PFSK-1 (cell line): Measurements from ENCODE around the gene CACYBP.

ENCODE experiments used
- SIN3A ChIP-seq: IDR thresholded peaks from 2 replicates; pipeline ENCODE4 v1.6.1; 2012; ENCODE audit warnings: mild to moderate bottlenecking, low read length, moderate library complexity, borderline replicate concordance; ENCODE audit not compliant: insufficient read depth
- TF ChIP-seq, protein P1 (sequence below), 2 experiments: IDR thresholded peaks; 2 replicates each; pipeline versions ENCODE4 v1.6.1 to v1.8.0; 2011 to 2012; ENCODE audit warnings: low read depth in 2 of 2, low read length in 2 of 2, control low read depth in 1 of 2, inconsistent platforms in 1 of 2, mild to moderate bottlenecking in 1 of 2, moderate library complexity in 1 of 2; ENCODE audit not compliant: insufficient read depth in 1 of 2

DNA sequence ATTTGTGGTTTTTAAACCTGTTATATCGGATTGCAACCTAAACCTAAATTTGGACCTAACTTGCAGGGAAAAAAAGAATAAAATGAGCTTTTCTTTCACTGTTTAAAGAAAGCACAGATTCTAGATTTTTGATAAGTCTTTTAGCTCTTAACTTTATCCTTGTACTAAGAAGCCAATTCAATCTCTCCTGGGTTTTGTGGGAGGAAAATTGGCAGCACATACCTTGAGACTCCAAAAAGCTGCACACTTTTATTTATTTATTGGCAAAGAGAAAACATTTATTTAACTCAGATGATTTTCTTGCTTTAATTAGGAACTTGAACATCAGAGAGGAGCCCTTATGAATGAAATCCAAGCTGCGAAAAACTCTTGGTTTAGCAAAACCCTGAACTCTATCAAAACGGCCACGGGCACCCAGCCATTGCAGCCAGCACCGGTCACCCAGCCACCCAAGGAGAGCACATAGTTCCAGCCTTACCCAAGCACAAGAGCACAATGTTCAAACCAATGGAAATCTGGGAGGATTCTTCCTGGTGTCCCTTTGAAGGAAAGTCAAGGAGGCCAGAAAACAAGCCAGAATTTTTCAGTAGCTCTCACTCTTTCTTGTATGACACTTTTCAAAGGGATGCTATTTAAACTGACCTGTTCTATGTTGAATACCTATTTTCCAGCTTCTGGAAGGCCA, 10.1 kb upstream of the CACYBP start:
- TF ChIP-seq, protein P1, sequence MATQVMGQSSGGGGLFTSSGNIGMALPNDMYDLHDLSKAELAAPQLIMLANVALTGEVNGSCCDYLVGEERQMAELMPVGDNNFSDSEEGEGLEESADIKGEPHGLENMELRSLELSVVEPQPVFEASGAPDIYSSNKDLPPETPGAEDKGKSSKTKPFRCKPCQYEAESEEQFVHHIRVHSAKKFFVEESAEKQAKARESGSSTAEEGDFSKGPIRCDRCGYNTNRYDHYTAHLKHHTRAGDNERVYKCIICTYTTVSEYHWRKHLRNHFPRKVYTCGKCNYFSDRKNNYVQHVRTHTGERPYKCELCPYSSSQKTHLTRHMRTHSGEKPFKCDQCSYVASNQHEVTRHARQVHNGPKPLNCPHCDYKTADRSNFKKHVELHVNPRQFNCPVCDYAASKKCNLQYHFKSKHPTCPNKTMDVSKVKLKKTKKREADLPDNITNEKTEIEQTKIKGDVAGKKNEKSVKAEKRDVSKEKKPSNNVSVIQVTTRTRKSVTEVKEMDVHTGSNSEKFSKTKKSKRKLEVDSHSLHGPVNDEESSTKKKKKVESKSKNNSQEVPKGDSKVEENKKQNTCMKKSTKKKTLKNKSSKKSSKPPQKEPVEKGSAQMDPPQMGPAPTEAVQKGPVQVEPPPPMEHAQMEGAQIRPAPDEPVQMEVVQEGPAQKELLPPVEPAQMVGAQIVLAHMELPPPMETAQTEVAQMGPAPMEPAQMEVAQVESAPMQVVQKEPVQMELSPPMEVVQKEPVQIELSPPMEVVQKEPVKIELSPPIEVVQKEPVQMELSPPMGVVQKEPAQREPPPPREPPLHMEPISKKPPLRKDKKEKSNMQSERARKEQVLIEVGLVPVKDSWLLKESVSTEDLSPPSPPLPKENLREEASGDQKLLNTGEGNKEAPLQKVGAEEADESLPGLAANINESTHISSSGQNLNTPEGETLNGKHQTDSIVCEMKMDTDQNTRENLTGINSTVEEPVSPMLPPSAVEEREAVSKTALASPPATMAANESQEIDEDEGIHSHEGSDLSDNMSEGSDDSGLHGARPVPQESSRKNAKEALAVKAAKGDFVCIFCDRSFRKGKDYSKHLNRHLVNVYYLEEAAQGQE (IDR thresholded peaks at IDR 0.05; ENCODE audit: insufficient read depth in 1 of 2, low read depth in 2 of 2, low read length in 2 of 2): no peak
- TF ChIP-seq SIN3A: no peak
